Lung (tissue), 12 donors: ENCODE measurements around the gene CDC42BPA. TPM values are rescaled to one million over a fixed set of nuclear protein-coding genes. Genes with fewer than 3 reads are reported as not detected.

Experiments
- ATAC-seq: fragments of 200-7000 bp; cut with Tn5 transposase; one replicate; pipeline ENCODE4 v1.9.1; 2020; ENCODE audit warnings: moderate number of reproducible peaks; ENCODE audit not compliant: insufficient read depth, low FRiP score
- DNase-seq, 3 donors: peaks; one replicate each; pipeline ENCODE4 v3.0.0-alpha.2; 2013 to 2017
- H3K27ac ChIP-seq, 2 donors: one replicate each; pipeline ENCODE4 v1.5.1; 2013; ENCODE audit warnings: mild to moderate bottlenecking in 2 of 2, moderate library complexity in 2 of 2, control low read depth in 1 of 2, inconsistent platforms in 1 of 2, low read depth in 1 of 2, low read length in 1 of 2
- H3K27me3 ChIP-seq, 3 donors: one replicate each; pipeline ENCODE4 v1.5.1; 2013; ENCODE audit warnings: low read length in 2 of 3; ENCODE audit not compliant: control insufficient read depth in 3 of 3, insufficient read depth in 3 of 3
- H3K36me3 ChIP-seq, 4 donors: one replicate each; pipeline ENCODE4 v1.5.1; 2013; ENCODE audit warnings: low read length in 4 of 4, mild to moderate bottlenecking in 1 of 4, moderate library complexity in 1 of 4; ENCODE audit not compliant: control insufficient read depth in 4 of 4, insufficient read depth in 4 of 4
- H3K4me1 ChIP-seq, 5 donors: one replicate each; pipeline ENCODE4 v1.5.1; 2013; ENCODE audit warnings: low read length in 5 of 5, mild to moderate bottlenecking in 2 of 5, moderate library complexity in 1 of 5; ENCODE audit not compliant: control insufficient read depth in 5 of 5, insufficient read depth in 5 of 5
- H3K4me3 ChIP-seq: one replicate; pipeline ENCODE4 v1.5.1; 2013; ENCODE audit warnings: mild to moderate bottlenecking, control low read depth, moderate library complexity
- H3K9ac ChIP-seq, 2 donors: one replicate each; pipeline ENCODE4 v1.5.1; 2013; ENCODE audit warnings: low read length in 2 of 2, control low read depth in 1 of 2; ENCODE audit not compliant: insufficient read depth in 1 of 2
- H3K9me3 ChIP-seq, 4 donors: one replicate each; pipeline ENCODE4 v1.5.1; 2013; ENCODE audit warnings: low read length in 3 of 4, mild to moderate bottlenecking in 1 of 4, moderate library complexity in 1 of 4; ENCODE audit not compliant: control insufficient read depth in 4 of 4, insufficient read depth in 3 of 4
- CTCF ChIP-seq: IDR thresholded peaks from 2 replicates; pipeline ENCODE4 v1.5.1; 2012; ENCODE audit warnings: mild to moderate bottlenecking; ENCODE audit errors: control extremely low read depth, extremely low read depth
- whole genome bisulfite sequencing, 2 donors: extraction: QIAGEN DNeasy Blood & Tissue Kit; methylation state at CpG; one replicate each; pipeline ENCODE4 v1.1.7; 2013; 5-methylcytosine and 5-hydroxymethylcytosine counted together
- polyA plus RNA-seq, 2 donors: library from polyadenylated mRNA; stranded (reverse); fragments of 200-250 nt; gene quantifications; one replicate each; pipeline ENCODE4 v1.2.1, GENCODE V29; 2013
- total RNA-seq, 2 donors: library from RNA; depleted of rRNA in 1 of 2; stranded (reverse); fragments of >200 nt in 1 of 2; gene quantifications; one replicate each; pipeline ENCODE4 v1.2.1, GENCODE V29; 2014 to 2021
- donor health status: control.
- donor health status: control.
- donor health status: Bipolar disorder and iron deficiency.
- donor health status: healthy.
- donor health status: DM: yes; HTN: yes; CAD: no.

Gene CDC42BPA
- total and polyA plus RNA-seq, 4 donors = 6.4 to 97.4 (median 20.2) TPM

DNA sequence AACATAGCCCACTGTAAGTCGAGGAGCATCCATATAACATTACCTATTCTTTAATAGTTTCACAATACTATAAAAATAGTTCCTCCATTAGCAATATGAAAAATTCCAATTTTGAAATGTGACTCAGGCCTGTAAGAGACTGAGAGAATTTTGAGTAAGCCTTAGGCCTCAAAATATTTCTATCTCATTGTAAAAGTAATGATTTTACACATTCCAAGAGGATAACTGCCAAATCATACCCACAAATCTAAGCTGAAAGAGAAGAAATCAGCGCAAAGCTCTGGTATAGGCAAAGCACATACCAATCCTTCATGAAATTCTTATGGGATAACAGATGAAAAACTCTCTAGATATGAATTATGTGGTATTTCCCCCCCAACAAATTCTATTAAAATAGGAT, 144.1 kb downstream of the CDC42BPA start:
- 93 to 96% methylated on average over 2 of the region's 2 CpGs for WGBS, 2 donors
- peaks cover 0 to 3% (median 1%) of the 10 kb centered on the region in 4 donors for H3K36me3 ChIP-seq
- H3K27me3 ChIP-seq = no peaks in the 10 kb centered on the region
- no peak overlapping the region for H3K27ac ChIP-seq
- no peak overlapping the region for H3K4me3 ChIP-seq
- DNase-seq (no peak), ATAC-seq (no peak)
- no peaks in the 10 kb centered on the region for H3K9me3 ChIP-seq
- H3K9ac ChIP-seq = no peak overlapping the region
- no peak for TF ChIP-seq CTCF
- H3K4me1 ChIP-seq = peaks cover 0 to 18% (median 0%) of the 10 kb centered on the region in 5 donors

DNA sequence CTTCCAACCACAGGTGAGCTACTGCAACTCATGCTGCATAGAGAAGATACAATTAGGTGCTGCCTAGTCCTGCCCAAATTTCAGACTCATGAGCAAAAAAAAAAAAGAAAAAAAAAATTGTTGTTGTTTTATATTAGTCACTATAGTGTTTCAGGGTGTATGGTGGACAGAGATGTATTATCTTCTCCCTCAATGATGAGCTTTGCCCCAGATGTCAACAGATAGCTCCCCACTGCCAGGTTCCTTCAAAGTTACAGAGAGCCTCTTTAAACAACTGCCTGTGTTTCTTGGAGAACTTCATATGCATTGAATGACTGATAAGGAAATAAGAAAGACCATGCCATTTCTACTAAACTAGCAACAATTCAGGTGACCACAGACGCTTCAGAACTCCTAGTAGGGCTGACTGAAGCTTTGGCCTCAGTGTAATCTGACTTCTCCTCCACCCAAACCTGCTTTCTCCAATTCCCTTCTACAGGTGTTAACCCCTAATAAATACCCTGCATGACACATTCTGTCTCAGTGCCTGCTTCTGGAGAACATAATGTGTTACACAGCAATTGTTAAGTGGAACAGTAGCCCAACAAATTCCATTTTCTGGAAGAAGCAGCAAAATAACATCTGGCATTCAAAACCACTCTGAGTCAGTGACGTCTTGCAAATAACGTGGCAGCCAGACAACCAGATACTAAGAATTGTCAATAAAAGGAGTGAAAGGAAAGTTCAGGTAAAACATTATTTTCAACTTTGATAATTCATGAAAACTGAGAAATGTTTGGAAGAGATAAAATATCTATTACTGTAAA, 147.7 kb downstream of the CDC42BPA start:
- ATAC-seq = no peak
- DNase-seq = no peak
- Histone ChIP-seq H3K4me1 (peaks cover 0 to 18% (median 0%) of the 10 kb centered on the region in 5 donors), H3K36me3 (no peaks in the 10 kb centered on the region), H3K27ac (no peak overlapping the region), H3K9me3 (no peaks in the 10 kb centered on the region), H3K9ac (no peak overlapping the region), H3K4me3 (no peak overlapping the region), H3K27me3 (no peaks in the 10 kb centered on the region)
- no peak for TF ChIP-seq CTCF
- WGBS, 2 donors = 89 to 92% methylated on average over 3 of the region's 3 CpGs

GRCh38 chr1:227169343-227169742, 148.9 kb downstream of the CDC42BPA start:
- no peak for ATAC-seq
- H3K27ac ChIP-seq = no peak overlapping the region
- H3K36me3 ChIP-seq = no peaks in the 10 kb centered on the region
- no peak for DNase-seq
- no peak for TF ChIP-seq CTCF
- no peak overlapping the region for H3K9ac ChIP-seq
- H3K4me1 ChIP-seq = peaks cover 0 to 18% (median 0%) of the 10 kb centered on the region in 5 donors
- no peak overlapping the region for H3K4me3 ChIP-seq
- H3K27me3 ChIP-seq = no peaks in the 10 kb centered on the region
- no peaks in the 10 kb centered on the region for H3K9me3 ChIP-seq
